Ishikawa (cell line): Measurements from ENCODE around the gene BCL2L13.

ENCODE experiments used
- CEBPB ChIP-seq: IDR thresholded peaks from 2 replicates; pipeline ENCODE4 v1.6.1; 2012
- CREB1 ChIP-seq: IDR thresholded peaks from 2 replicates; pipeline ENCODE4 v1.6.1; 2012; ENCODE audit warnings: low read depth
- EP300 ChIP-seq: IDR thresholded peaks from 2 replicates; pipeline ENCODE4 v1.6.1; 2012; ENCODE audit warnings: borderline replicate concordance
- RAD21 ChIP-seq: IDR thresholded peaks from 2 replicates; pipeline ENCODE4 v1.6.1; 2012; ENCODE audit warnings: low read depth
- TCF12 ChIP-seq: IDR thresholded peaks from 2 replicates; pipeline ENCODE4 v1.6.1; 2012; ENCODE audit warnings: low read depth
- ZBTB7A ChIP-seq: IDR thresholded peaks from 2 replicates; pipeline ENCODE4 v1.6.1; 2012; ENCODE audit warnings: low read depth

DNA sequence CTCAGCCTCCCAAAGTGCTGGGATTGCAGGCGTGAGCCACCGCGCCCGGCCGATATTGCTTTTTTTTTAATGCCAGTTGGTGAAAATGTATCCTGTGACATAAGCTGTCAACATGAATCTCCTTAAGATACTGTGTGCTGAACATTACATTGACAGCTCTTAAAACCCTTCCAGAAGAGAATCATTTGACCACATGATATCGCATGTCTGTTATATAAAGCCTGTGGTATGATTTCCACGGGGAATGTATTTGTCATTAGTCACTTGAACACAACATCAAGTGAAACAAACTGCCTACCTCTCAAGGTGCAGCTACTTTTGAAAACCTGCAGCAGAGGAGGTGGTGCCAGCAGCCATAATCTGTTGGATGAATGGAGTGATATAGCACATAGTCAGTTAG, 67.0 kb downstream of the BCL2L13 start:
- no peak for TF ChIP-seq CEBPB
- no peak for TF ChIP-seq ZBTB7A
- TF ChIP-seq TCF12: no peak
- no peak for TF ChIP-seq EP300
- TF ChIP-seq RAD21: no peak
- no peak for TF ChIP-seq CREB1
